Skeletal muscle satellite cell (primary cell): ENCODE results near the gene CACNA2D3.
A peak's percentile ranks its signal among the peaks of the same experiment; 100 is the strongest.

Source experiments
- H3K27me3 ChIP-seq: 2 replicates; pipeline ENCODE4 v1.7.0; 2013; ENCODE audit warnings: low read length; ENCODE audit not compliant: control insufficient read depth, insufficient read depth
- H3K36me3 ChIP-seq: 2 replicates; pipeline ENCODE4 v1.7.0; 2013; ENCODE audit warnings: mild to moderate bottlenecking, control low read depth, low read length; ENCODE audit not compliant: insufficient read depth
- H3K4me1 ChIP-seq: 2 replicates; pipeline ENCODE4 v1.7.0; 2013; ENCODE audit warnings: low read length; ENCODE audit not compliant: control insufficient read depth, insufficient read depth
- H3K4me2 ChIP-seq: 2 replicates; pipeline ENCODE4 v1.7.0; 2013; ENCODE audit warnings: mild to moderate bottlenecking, low read length
- H3K4me3 ChIP-seq: 2 replicates; pipeline ENCODE4 v1.7.0; 2013; ENCODE audit warnings: low read length
- H3K9ac ChIP-seq: 2 replicates; pipeline ENCODE4 v1.7.0; 2013; ENCODE audit warnings: mild to moderate bottlenecking, low read depth, low read length, moderate library complexity
- H3K9me3 ChIP-seq: replicated peaks from 2 replicates; pipeline ENCODE4 v1.7.0; 2013; ENCODE audit warnings: mild to moderate bottlenecking, control low read depth, low read length

The CACNA2D3 gene

DNA sequence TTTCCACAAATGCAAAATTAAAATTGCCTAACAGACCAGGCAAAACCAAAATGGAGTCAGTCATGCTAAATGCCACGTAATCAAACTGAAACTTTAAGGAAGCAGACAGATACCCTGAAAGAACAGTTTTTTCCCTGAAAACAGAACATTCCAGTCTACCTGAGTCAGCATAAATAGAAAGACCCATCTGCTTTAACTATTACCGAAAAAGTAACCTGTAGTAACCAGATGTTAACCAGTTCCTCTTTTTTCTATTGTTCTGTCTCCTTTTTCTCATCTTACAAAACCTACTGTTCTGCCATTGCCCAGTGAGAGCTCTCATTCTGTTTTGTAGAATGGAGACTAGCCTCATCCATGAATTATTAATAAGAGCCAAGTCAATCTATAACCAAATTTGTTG is 286.0 kb downstream of the CACNA2D3 start:
- Histone ChIP-seq H3K4me3 (no peak overlapping the region), H3K9me3 (no peaks in the 10 kb centered on the region), H3K4me1 (no peaks in the 10 kb centered on the region), H3K36me3 (no peaks in the 10 kb centered on the region), H3K27me3 (no peaks in the 10 kb centered on the region), H3K9ac (no peak overlapping the region), H3K4me2 (no peak overlapping the region)

DNA sequence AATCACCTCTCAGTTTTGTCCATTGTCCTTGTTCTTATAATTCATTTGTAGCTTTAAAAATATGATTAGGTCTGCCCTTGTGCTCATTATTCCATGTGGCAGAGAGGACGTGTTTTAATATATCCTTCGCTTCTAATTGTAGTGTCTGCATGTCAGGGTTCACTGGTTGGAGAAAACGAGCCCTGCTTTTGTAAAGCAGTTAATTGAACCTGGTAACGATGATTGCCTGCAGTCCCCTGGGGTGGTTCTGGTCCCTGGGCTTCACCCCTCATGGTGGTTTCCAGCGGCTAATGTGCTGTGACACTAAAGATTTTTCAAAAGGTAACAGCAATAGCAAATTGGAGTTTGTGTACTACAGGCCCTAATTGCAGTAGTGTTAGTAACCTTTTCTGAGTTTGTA is 299.6 kb downstream of the CACNA2D3 start:
- no peak overlapping the region for H3K9ac ChIP-seq
- H3K4me3 ChIP-seq = no peak overlapping the region
- H3K36me3 ChIP-seq = no peaks in the 10 kb centered on the region
- H3K4me2 ChIP-seq = no peak overlapping the region
- peaks cover 4% of the 10 kb centered on the region for H3K27me3 ChIP-seq
- no peaks in the 10 kb centered on the region for H3K4me1 ChIP-seq
- H3K9me3 ChIP-seq = no peaks in the 10 kb centered on the region

DNA sequence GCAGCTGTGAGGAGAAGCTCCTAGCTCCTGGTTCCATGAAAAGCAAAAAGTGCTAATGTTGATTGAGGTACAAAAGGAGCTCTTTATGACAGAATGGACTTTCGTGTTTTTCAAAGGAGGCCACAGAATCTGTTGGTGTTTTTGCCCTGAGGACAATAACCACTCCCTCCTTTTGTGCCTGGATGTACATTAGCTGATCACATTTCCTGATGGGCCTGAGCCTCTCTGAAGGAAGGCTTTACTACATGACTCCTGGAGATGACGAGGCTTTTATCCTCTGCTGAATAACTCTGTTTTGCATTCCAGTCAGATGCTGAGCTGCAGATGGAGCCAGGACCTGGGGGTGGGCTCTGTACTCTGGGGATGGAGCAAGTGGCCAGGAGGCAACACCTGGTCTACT is 301.9 kb downstream of the CACNA2D3 start:
- Histone ChIP-seq H3K36me3 (no peaks in the 10 kb centered on the region), H3K4me1 (peaks cover 11% of the 10 kb centered on the region)

DNA sequence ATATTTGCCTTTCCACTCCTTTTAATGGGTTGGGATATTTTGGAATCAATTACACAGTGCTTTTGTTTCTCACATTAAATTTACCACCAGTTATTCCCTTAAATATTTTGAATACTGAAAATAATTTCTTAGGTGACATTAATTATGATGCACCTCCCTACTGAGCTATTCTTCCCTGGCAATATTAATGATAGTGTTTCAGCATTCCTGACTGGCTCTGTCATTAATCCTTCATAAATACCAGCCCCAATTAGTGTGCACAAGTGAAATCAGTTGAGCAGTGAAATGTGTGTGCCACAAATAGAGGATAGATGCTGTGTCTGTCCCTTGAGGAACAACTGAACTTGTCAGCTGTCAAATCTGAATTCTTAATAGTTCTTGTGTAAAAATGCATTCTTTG is 304.0 kb downstream of the CACNA2D3 start:
- no peaks in the 10 kb centered on the region for H3K9me3 ChIP-seq
- no peak overlapping the region for H3K4me3 ChIP-seq
- H3K9ac ChIP-seq = no peak overlapping the region
- H3K4me1 ChIP-seq = peaks cover 11% of the 10 kb centered on the region
- H3K36me3 ChIP-seq = no peaks in the 10 kb centered on the region
- peaks cover 6% of the 10 kb centered on the region for H3K27me3 ChIP-seq
- no peak overlapping the region for H3K4me2 ChIP-seq

More for the DNA sequence above, 301.9 kb downstream of the CACNA2D3 start:
- Histone ChIP-seq H3K27me3 (peaks cover 4% of the 10 kb centered on the region), H3K4me3 (no peak overlapping the region), H3K9ac (no peak overlapping the region), H3K4me2 (no peak overlapping the region), H3K9me3 (no peaks in the 10 kb centered on the region)

DNA sequence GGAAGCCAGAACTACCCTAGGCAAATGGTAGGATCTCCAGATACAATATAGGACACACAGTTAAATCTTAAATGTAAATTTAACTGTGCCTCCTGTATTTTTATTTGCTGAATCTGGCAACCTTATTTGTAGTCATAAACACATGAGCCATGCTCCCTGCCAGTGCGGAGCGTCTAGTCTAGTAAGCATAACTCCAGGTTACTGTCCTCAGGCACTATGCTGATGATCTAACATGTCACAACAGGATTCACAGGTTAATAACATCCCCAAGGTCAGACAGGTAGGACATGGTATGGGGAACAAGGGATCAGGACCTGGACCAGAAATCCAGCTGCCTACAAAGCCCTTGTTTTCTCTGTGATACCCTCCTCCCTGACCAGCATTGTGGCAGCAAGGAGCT is 305.1 kb downstream of the CACNA2D3 start:
- no peaks in the 10 kb centered on the region for H3K36me3 ChIP-seq
- peaks cover 6% of the 10 kb centered on the region for H3K27me3 ChIP-seq
- H3K4me1 ChIP-seq = peaks cover 11% of the 10 kb centered on the region
- H3K9me3 ChIP-seq = no peaks in the 10 kb centered on the region
- no peak overlapping the region for H3K9ac ChIP-seq
- peak overlapping the region; percentile 67 for H3K4me2 ChIP-seq
- H3K4me3 ChIP-seq = peak overlapping the region; percentile 27

DNA sequence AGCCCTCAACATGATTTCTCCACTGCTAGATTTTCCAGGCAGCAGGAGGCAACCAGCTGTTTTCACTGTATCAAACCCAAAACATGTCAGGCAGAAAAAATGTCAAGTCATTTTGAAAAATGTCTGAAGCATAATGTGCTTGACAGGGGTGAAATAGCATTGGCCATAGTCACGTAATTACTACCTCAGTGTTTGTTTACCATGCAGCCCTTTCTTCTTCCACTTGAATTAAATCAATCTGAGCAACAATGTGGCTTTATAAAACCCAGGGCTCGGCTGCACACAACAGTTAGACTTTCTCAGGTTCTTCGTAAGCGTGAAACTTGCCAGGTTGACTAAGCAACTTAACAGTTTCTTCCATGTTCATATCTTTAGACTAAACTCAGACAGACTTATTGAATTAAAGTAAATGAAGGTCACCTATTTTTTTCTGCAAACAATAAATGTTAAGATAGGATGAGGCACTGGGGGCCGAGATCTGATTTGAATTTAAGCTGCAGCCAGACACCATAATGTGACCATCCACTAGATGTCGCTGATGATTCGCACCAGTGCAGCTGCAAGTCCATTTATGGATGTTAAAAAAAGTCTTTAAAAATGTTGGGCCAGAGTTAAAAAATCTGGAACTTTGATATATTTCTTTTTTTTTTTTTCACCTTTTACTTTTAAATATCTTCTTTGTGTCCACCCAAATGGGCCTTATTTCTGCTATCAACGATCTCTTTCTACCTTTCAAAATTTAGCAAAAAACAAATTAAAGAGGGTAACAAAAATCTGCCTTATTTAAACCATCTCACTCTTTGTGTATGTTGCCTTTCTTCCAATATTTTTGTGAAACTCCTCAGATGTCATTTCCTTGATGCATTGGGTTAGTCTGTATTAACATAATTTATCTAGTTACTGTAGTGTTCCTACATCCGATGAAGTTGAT is 305.9 kb downstream of the CACNA2D3 start:
- Histone ChIP-seq H3K4me3 (peak overlapping the region; percentile 27), H3K27me3 (peaks cover 6% of the 10 kb centered on the region), H3K9me3 (no peaks in the 10 kb centered on the region), H3K4me2 (peak overlapping the region; percentile 67), H3K9ac (peak overlapping the region; percentile 29), H3K36me3 (no peaks in the 10 kb centered on the region), H3K4me1 (peaks cover 11% of the 10 kb centered on the region)

DNA sequence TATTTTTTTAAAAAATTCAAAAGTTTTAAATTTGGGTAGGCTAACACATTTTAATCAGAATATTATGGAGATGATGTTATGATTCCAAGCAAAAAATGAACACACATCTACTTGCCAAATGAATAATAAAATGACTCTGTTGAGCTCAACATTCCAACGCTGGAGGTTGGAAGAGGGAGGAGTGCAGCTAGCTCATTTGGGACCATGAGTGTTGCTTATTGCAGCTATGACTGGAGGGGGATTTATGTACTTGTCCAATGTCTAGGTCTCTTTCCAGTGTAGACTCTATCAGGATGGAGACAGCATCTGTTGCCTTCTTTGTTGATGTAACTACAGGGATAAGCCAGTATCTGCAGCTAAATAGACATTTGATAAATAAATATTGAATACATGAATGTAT is 310.6 kb downstream of the CACNA2D3 start:
- Histone ChIP-seq H3K27me3 (peaks cover 2% of the 10 kb centered on the region), H3K9me3 (no peaks in the 10 kb centered on the region), H3K4me3 (no peak overlapping the region), H3K9ac (no peak overlapping the region), H3K4me1 (peaks cover 3% of the 10 kb centered on the region), H3K36me3 (no peaks in the 10 kb centered on the region), H3K4me2 (no peak overlapping the region)

DNA sequence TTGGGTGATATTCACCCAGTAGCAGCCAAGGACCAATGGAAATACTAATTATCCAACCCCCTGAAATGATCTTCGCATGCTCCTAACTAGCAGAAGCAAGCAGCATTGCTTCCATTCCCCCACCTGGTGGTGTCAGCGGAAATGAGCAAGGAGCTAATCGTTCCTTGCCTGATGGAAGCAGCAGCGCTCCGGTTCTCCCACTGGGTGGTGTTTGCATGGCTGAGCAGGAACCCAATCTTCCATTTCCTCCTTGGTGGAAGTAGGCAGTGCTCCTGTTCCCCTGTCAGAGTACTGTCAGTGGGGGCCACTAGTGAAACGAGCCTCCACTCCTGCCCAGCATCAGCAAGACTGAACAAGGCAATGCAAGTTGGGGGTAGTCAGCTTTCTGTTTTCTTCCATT is 311.5 kb downstream of the CACNA2D3 start:
- no peaks in the 10 kb centered on the region for H3K36me3 ChIP-seq

DNA sequence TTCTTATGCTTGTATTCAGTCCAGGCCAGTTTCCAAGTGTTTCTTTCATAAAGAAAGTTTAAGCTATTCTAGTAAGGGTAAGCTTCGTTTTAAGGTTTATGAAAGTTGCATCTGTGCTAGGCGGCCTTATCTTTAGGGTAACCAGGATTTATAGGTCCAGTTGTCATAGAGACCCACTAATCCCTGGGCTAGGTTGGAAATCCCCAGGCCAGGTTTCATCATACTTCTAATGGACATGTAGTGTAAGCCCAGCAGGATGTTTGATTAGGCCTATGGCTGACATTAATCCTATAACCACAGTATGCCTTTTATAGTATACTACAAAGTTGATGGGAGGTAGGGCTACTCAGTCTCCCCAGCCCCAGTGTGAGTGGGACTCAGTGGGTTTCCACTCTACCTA is 312.4 kb downstream of the CACNA2D3 start:
- Histone ChIP-seq H3K27me3 (no peaks in the 10 kb centered on the region), H3K4me3 (no peak overlapping the region), H3K4me1 (no peaks in the 10 kb centered on the region), H3K9ac (no peak overlapping the region), H3K9me3 (no peaks in the 10 kb centered on the region), H3K36me3 (no peaks in the 10 kb centered on the region), H3K4me2 (no peak overlapping the region)

More for the DNA sequence above, 311.5 kb downstream of the CACNA2D3 start:
- no peaks in the 10 kb centered on the region for H3K9me3 ChIP-seq
- no peak overlapping the region for H3K4me3 ChIP-seq
- no peak overlapping the region for H3K4me2 ChIP-seq
- no peaks in the 10 kb centered on the region for H3K4me1 ChIP-seq
- no peak overlapping the region for H3K9ac ChIP-seq
- peaks cover 2% of the 10 kb centered on the region for H3K27me3 ChIP-seq

DNA sequence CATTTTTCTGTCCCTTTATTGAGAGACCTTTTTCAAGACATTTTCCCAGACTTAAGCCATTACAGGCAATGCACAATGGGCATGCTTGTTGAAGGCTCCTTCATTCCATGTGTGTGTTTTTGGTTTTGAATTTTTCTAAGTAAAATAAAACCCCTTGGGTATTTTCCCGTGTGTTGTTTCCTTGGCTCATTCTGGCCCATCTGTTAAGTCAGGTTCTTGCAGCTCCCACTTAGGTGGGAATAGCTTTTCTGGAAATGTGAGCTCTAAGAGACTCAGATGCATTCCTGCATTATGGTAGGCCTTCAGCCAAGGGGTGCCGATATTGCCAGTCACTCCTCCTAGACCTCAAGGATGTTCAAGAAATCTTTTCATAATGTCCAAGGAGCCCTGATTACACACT is 314.9 kb downstream of the CACNA2D3 start:
- Histone ChIP-seq H3K36me3 (no peaks in the 10 kb centered on the region), H3K9ac (no peak overlapping the region), H3K9me3 (no peaks in the 10 kb centered on the region), H3K4me3 (no peak overlapping the region), H3K4me1 (no peaks in the 10 kb centered on the region), H3K27me3 (no peaks in the 10 kb centered on the region), H3K4me2 (no peak overlapping the region)

DNA sequence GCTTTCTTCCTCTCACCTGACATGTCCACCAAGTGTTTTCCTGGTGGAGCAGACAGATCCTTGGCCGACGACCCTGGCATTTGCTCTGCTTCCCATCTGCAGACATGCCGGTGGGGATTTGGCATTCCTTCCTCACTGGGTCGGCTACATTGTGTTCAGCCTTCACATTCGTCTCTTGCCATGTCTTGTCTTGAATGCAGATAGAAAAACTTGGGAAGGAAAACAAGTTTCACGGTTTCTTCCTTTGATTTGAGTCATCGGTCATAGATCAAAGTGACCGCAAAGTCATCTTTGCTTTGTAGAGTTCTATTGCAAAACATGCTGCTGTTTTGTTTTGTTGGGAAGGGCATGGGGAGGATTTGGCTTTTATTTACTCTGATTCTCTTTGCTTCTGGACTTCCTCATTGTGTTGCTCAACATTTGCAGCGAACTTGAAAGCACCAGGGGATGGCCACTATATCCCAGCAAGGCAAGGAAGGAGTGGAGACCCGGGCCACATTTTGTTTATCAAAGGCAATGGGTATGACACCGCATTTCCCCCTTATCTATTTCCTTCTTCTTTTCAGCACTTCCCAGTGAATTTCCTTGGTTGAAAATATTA is 321.3 kb downstream of the CACNA2D3 start:
- Histone ChIP-seq H3K4me1 (no peaks in the 10 kb centered on the region), H3K9ac (no peak overlapping the region), H3K36me3 (no peaks in the 10 kb centered on the region), H3K4me3 (no peak overlapping the region), H3K27me3 (no peaks in the 10 kb centered on the region), H3K4me2 (no peak overlapping the region), H3K9me3 (no peaks in the 10 kb centered on the region)

DNA sequence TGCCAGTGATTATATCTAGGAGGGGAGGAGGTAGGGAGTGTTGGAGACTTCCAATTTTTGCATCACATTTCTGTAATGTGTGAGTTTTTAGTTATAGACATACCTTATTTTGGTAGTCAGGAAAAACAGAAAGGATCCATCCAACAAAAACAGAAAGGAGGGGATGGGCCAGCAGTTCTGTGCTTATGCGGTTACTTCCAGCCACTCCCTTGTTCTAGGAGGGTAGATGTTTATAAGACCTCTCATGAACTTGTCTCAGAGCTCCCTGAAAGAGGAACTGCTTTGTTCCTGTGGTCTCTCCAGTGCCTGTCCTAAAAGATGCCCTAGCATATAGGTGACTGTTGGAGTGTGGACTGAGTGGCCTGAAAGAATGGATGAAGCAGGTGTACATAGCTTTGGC is 323.3 kb downstream of the CACNA2D3 start:
- H3K27me3 ChIP-seq = no peaks in the 10 kb centered on the region

More for the DNA sequence above, 323.3 kb downstream of the CACNA2D3 start:
- Histone ChIP-seq H3K4me1 (no peaks in the 10 kb centered on the region), H3K9me3 (no peaks in the 10 kb centered on the region), H3K4me3 (no peak overlapping the region), H3K4me2 (no peak overlapping the region), H3K36me3 (no peaks in the 10 kb centered on the region), H3K9ac (no peak overlapping the region)
